HG03575 (cell line): ENCODE results near the gene ARHGAP21.
"Not testable (repeated sequence)": the region's sequence is repeated elsewhere in the genome, so short reads cannot be mapped to it uniquely, and the experiment has no call there.

Experiments used
- ATAC-seq: cut with Tn5 transposase; IDR thresholded peaks from one replicate; pipeline ENCODE4 v1.9.1; 2021; ENCODE audit not compliant: unreplicated experiment, insufficient number of reproducible peaks, low FRiP score; ENCODE audit errors: extremely low read depth

Gene ARHGAP21

DNA sequence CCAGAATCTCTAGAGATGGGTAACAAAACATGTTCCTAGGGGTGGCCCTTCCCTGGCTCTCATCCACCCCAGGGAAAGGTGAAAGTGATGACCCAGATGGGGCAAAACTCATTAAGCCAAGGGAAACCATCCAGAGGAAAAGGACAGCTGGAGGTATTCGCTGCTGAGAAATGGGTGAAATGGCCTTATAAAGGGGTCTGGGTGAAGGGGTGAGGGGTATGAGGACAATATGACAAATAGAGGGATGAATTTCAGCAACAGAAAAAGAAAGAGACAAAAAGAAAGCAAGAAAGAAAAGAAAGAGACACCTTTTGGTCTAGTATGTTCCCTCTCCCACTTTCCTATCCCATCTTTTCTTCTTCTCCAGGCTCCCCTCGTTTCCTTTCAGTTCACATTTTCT, 26.6 kb downstream of the ARHGAP21 start:
- no peak for ATAC-seq

DNA sequence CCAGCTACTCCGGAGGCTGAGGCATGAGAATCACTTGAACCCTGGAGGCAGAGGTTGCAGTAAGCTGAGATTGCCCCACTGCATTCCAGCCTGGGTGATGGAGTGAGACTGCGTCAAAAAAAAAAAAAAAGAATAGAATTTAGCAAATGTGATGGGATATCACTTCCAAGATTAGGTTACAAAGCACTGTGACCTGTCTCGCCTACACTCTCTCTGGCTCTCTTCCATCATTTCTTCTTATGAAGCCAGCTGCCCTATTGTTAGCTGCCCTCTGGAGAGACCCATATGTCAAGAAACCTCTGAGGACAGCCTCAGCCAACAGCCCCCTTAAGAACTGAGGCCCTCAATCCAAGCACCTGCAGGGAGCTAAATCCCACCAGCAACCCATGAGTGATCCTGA, 28.2 kb downstream of the ARHGAP21 start:
- no peak for ATAC-seq

DNA sequence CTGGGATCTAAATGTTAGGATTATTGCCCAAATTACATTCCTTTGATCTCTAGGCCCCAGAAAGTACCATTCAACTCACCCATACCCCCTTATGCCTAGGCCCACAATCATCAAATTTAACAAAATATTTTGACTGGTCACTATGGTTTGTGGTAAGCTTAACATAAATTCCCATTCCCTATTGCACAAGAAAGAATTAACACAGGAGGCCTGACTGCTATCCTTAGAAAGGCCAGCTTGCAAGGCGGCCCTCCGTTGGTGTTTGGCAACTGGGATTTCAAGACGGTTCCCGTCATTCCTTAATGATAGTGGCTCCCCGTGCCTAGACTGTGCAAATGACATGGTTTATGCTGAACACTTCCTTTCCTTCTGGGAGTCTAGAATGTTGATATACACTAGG, 29.6 kb downstream of the ARHGAP21 start:
- ATAC-seq, result no peak

DNA sequence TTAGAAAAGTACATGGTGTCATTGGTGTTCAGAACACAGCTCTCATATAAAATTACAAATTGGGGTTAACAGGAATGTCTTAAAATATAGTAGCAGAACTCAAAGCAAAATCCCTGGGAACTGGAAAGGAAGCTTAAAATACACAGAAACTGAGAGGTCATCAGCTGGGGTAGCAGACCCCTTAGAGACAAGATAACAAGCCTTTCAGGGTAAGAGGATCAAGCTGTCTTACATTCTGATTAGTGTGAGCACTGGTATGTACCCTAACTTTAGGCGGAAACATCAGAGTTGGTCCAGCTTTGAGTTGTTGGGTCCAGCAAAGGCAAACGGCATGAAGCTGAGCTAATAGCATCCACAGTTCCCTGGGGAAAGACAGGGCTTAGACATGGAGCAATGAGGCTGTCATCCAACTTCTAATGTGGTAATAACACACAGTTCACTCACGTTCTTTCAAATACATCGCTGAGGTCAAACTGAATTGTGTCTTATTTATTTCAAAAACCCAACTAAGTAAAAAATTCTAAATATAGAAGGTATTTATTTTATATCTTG, 32.6 kb downstream of the ARHGAP21 start:
- no peak for ATAC-seq

GRCh38 chr10:24685958-24686540, 37.6 kb downstream of the ARHGAP21 start:
- no peak for ATAC-seq

GRCh38 chr10:24683554-24683953, 40.1 kb downstream of the ARHGAP21 start:
- ATAC-seq, result no peak

DNA sequence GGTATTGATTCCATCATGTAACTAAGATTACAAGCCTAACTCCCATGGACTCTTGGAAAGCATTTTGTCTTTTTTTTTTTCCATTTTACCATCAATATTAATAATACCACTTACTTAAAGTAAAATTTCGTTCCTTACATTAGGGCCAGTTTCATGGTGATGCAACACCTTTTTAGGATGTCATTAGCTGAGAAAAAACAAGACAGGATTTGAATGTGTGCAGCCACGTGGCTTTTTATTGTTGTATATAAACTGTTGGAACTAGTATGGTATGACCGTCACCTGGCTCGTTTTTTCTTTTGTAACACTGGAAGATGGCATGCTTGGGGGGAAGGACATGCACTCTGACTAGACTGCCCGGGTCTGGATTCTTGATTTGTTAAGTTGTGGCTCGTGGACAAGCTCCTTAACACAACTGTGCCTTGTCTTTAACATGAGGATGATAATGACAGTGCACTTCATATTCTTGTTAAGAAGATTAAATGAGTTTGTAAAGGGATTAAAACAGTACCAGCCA, 42.1 kb downstream of the ARHGAP21 start:
- no peak for ATAC-seq

DNA sequence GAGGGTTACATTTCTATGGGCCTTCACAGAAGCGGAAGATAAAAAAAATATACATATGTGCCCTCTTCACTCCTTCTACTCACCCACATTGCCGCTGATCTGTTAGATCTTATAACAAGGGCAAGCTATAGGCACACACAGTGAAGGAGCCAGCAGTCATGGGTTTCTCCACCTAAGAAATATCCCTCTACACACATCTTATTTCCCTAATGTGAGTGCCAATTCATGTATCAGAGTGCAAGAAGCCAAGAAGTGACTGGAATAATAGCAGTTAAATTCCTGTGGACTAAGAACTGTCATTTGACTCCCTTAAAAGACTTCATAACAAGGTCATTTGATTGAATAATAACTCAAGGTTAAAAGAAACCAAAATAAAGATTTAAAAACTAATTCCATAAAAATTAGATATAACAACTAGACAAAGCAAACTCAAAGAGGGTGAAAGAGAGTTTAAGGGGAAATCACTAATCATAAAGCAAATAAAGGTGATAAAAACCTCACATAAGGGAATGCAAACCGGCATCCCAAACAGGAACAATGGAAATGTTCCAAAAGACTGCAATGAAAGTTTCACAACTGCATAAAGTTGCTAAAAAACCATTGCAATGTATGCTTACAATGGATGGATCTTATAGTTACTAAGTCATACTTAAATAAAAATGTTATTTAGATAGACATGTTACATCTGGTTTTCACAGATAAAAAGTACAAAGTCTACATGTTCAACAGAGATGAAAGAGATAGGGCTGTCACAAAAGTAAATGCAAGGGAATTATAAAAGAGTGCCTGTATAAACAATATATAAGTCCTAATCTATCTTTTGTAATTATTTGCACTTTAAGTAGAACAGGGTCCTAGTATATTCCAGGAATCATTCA, 42.8 kb downstream of the ARHGAP21 start:
- ATAC-seq, result no peak

- ATAC-seq, result no peak
These were observed 44.9 kb downstream of the ARHGAP21 start for GRCh38 chr10:24678757-24679156.

GRCh38 chr10:24674892-24675632, 48.6 kb downstream of the ARHGAP21 start:
- no peak for ATAC-seq

- ATAC-seq, result no peak
These were observed 52.6 kb downstream of the ARHGAP21 start for GRCh38 chr10:24670964-24671670.

GRCh38 chr10:24669285-24669852, 54.3 kb downstream of the ARHGAP21 start:
- ATAC-seq, result no peak

DNA sequence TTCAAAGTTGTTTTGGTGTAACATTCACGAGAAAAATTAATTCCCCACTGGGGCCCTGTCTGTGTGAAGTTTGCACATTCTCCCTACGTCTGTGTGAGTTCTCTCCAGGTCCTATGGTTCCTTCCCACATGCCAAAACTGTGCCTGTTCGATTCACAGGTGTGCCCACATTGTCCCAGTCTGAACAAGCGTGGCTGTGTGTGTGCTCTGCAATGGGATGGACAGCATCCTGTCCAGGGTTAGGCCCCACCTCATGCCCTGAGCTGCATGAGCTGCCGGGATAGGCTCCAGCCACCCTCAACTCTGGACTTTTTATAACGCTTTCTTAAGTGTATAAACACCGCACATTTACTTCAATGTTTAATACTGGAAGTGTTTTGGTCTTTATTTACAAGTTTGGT, 55.4 kb downstream of the ARHGAP21 start:
- no peak for ATAC-seq

DNA sequence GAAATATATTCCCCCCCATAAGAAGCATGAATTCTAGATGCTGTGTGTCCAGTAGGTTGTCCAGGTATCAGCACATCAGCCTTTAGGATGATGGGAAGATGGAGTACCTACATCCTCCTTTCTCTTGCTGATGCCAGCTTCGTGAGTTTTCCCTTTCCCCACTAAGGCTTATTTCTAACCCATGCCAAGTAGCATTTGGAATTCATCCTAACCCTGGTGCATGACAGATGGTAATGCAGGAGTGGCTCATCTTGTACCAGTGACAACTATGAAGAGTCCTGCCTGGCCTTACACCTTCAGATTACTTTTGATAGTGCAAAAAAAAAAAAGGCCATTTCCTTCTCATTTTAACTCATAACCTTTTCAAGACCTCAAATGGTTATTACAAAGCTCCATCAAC, 58.7 kb downstream of the ARHGAP21 start:
- no peak for ATAC-seq

DNA sequence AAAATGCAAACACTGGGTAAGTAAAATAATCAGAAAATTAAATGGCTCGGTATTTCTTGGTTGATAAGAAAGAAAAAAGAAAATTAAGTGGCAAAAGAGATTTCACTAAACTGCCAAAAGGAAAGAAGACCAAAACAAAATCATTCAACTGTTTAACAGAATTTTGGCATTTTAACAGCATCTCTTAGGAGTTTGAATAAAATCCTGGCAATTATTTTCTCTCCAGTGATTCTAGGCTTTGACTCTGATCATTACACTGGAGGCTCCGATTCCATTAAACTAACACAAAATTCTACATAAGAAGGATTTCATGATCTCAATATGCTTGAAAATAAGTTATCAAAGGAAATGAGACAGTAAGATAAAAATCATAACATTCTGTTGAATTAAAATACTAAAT, 62.3 kb downstream of the ARHGAP21 start:
- no peak for ATAC-seq

GRCh38 chr10:24658319-24658718, 65.4 kb downstream of the ARHGAP21 start:
- not testable (repeated sequence) for ATAC-seq

DNA sequence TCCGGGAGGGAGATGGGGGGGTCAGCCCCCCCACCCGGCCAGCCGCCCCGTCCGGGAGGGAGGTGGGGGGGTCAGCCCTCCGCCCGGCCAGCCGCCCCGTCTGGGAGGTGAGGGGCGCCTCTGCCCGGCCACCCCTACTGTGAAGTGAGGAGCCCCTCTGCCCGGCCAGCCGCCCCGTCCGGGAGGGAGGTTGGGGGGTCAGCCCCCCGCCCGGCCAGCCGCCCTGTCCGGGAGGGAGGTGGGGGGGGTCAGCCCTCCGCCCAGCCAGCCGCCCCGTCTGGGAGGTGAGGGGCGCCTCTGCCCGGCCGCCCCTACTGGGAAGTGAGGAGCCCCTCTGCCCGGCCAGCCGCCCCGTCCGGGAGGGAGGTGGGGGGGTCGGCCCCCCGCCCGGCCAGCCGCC, 67.4 kb downstream of the ARHGAP21 start:
- ATAC-seq, result not testable (repeated sequence)

GRCh38 chr10:24652381-24652957, 71.2 kb downstream of the ARHGAP21 start:
- peak; percentile 85 for ATAC-seq
